Measurements from ENCODE around the gene MYH16.
"Not testable (repeated sequence)": the region's sequence is repeated elsewhere in the genome, so short reads cannot be mapped to it uniquely, and the experiment has no call there.

Gene MYH16

GRCh38 chr7:99272476-99273045 is at the start of gene MYH16:
Gene MYH16 (plus strand): TSS chr7:99272839.
- no peak for TF ChIP-seq CTCF (IDR thresholded peaks at IDR 0.05; ENCODE audit: insufficient read depth, low read depth, low read length, missing control alignments)
- no peak for DNase-seq (ENCODE audit: low read depth)

GRCh38 chr7:99224263-99224898 is 48.3 kb upstream of the MYH16 start:
- peak; percentile 10 for DNase-seq (ENCODE audit: low read depth)
- H3K4me3 ChIP-seq (ENCODE audit: low read depth, low read length): not testable (repeated sequence)

More at GRCh38 chr7:99272476-99273045, at the start of gene MYH16:
- H3K4me3 ChIP-seq (ENCODE audit: low read depth, low read length): no peak within 1 kb of the TSS

- DNase-seq (ENCODE audit: low read depth): no peak
- H3K4me3 ChIP-seq (ENCODE audit: low read depth, low read length): no peak overlapping the region
- no peak for TF ChIP-seq CTCF (IDR thresholded peaks at IDR 0.05; ENCODE audit: insufficient read depth, low read depth, low read length, missing control alignments)
Observed at GRCh38 chr7:99224899-99225265, 47.8 kb upstream of the MYH16 start.

GRCh38 chr7:99229234-99229633 is 43.4 kb upstream of the MYH16 start:
- no peak for TF ChIP-seq CTCF (IDR thresholded peaks at IDR 0.05; ENCODE audit: insufficient read depth, low read depth, low read length, missing control alignments)
- no peak for DNase-seq (ENCODE audit: low read depth)

GRCh38 chr7:99232082-99232770 is 40.4 kb upstream of the MYH16 start:
- DNase-seq (ENCODE audit: low read depth): no peak
- no peak overlapping the region for H3K4me3 ChIP-seq (ENCODE audit: low read depth, low read length)
- no peak for TF ChIP-seq CTCF (IDR thresholded peaks at IDR 0.05; ENCODE audit: insufficient read depth, low read depth, low read length, missing control alignments)

More at GRCh38 chr7:99229234-99229633, 43.4 kb upstream of the MYH16 start:
- no peak overlapping the region for H3K4me3 ChIP-seq (ENCODE audit: low read depth, low read length)

GRCh38 chr7:99232955-99233354 is 39.7 kb upstream of the MYH16 start:
- not testable (repeated sequence) for H3K4me3 ChIP-seq (ENCODE audit: low read depth, low read length); DNase-seq (ENCODE audit: low read depth)

GRCh38 chr7:99234185-99234584 is 38.5 kb upstream of the MYH16 start:
- no peak for TF ChIP-seq CTCF (IDR thresholded peaks at IDR 0.05; ENCODE audit: insufficient read depth, low read depth, low read length, missing control alignments)
- H3K4me3 ChIP-seq (ENCODE audit: low read depth, low read length): no peak overlapping the region
- DNase-seq (ENCODE audit: low read depth): no peak

GRCh38 chr7:99235925-99236324 is 36.7 kb upstream of the MYH16 start:
- no peak for DNase-seq (ENCODE audit: low read depth)
- TF ChIP-seq CTCF (IDR thresholded peaks at IDR 0.05; ENCODE audit: insufficient read depth, low read depth, low read length, missing control alignments): no peak
- H3K4me3 ChIP-seq (ENCODE audit: low read depth, low read length): no peak overlapping the region

- not testable (repeated sequence) for H3K4me3 ChIP-seq (ENCODE audit: low read depth, low read length); DNase-seq (ENCODE audit: low read depth)
Observed at GRCh38 chr7:99237876-99238275, 34.8 kb upstream of the MYH16 start.

All from GM12865 (cell line).